Esophagus (tissue), 2 donors: ENCODE results near the gene AHRR. TPM values are rescaled to one million over a fixed set of nuclear protein-coding genes. Genes with fewer than 3 reads are reported as not detected.
"Not testable (repeated sequence)": the region's sequence is repeated elsewhere in the genome, so short reads cannot be mapped to it uniquely, and the experiment has no call there.

ENCODE experiments used
- H3K27ac ChIP-seq, 2 donors: one replicate each; pipeline ENCODE4 v1.5.1; 2013; ENCODE audit warnings: low read depth in 2 of 2, mild to moderate bottlenecking in 2 of 2, inconsistent platforms in 1 of 2, low read length in 1 of 2, moderate library complexity in 1 of 2
- H3K27me3 ChIP-seq, 2 donors: one replicate each; pipeline ENCODE4 v1.6.1; 2013; ENCODE audit warnings: low read length in 2 of 2, control low read depth in 1 of 2, mild to moderate bottlenecking in 1 of 2; ENCODE audit not compliant: insufficient read depth in 2 of 2, control insufficient read depth in 1 of 2
- H3K36me3 ChIP-seq, 2 donors: one replicate each; pipeline ENCODE4 v1.6.1; 2013; ENCODE audit warnings: low read length in 1 of 2; ENCODE audit not compliant: control insufficient read depth in 2 of 2, insufficient read depth in 2 of 2
- H3K4me1 ChIP-seq, 2 donors: one replicate each; pipeline ENCODE4 v1.6.1; 2013; ENCODE audit warnings: low read length in 1 of 2; ENCODE audit not compliant: control insufficient read depth in 2 of 2, insufficient read depth in 2 of 2
- H3K4me3 ChIP-seq, 2 donors: one replicate each; pipeline ENCODE4 v1.5.1; 2013; ENCODE audit warnings: low read length in 2 of 2, mild to moderate bottlenecking in 2 of 2, low read depth in 1 of 2, moderate library complexity in 1 of 2
- H3K9me3 ChIP-seq, 2 donors: one replicate each; pipeline ENCODE4 v1.6.1; 2013; ENCODE audit warnings: mild to moderate bottlenecking in 2 of 2, low read depth in 1 of 2, low read length in 1 of 2, moderate library complexity in 1 of 2; ENCODE audit not compliant: control insufficient read depth in 2 of 2, insufficient read depth in 1 of 2
- WGBS, 2 donors: extraction: QIAGEN DNeasy Blood & Tissue Kit; methylation state at CpG; one replicate each; pipeline ENCODE4 v1.1.7; 2013; 5-methylcytosine and 5-hydroxymethylcytosine counted together
- polyA plus RNA-seq, 2 donors: library from polyadenylated mRNA; stranded (reverse); fragments of 200-250 nt; gene quantifications; one replicate each; pipeline ENCODE4 v1.2.3, GENCODE V29; 2013
- donor health status: healthy with polysubstance abuse.
- donor health status: Bipolar disorder and iron deficiency.

Gene AHRR
- polyA plus RNA-seq, 2 donors: 1.2 to 1.7 TPM

DNA sequence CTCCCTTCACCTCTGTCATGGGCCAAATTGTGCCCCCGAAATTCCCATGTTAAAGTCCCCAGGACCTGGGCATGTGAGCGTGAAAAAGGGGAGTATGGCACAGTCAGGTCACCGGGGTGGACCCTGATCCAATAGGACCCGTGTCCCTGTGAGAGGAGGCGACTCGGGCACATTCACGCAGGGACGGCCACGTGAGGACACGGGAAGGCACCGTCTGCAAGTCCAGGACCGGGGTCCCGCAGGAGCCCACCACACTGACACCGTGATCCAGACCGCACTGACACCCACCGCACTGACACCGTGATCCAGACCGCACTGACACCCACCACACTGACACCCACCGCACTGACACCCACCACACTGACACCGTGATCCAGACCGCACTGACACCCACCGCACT lies 165.1 kb downstream of the AHRR start:
- not testable (repeated sequence) for H3K27ac ChIP-seq, H3K27me3 ChIP-seq

More for the DNA sequence above, 165.1 kb downstream of the AHRR start:
- H3K4me3 ChIP-seq, H3K9me3 ChIP-seq, H3K36me3 ChIP-seq, H3K4me1 ChIP-seq: not testable (repeated sequence)
- 88 to 91% methylated on average over 18 of the region's 22 CpGs for WGBS, 2 donors

Other genes with a start within 250 kb of the AHRR start
- gene PLEKHG4B, start 229.5 kb upstream of the AHRR start, polyA plus RNA-seq: under 1 TPM; 0.16 to 0.53 TPM
- gene LRRC14B, start 130.2 kb upstream of the AHRR start, polyA plus RNA-seq: under 1 TPM in 1 of 2 donors, not detected in 1; 0.02 TPM
- gene CCDC127, start 103.6 kb upstream of the AHRR start, polyA plus RNA-seq: 1 to 10 TPM; 1.4 to 1.7 TPM
- gene SDHA, start 103.4 kb upstream of the AHRR start, polyA plus RNA-seq: 10 to 100 TPM; 43.7 to 63.1 TPM
- 100 to 1,000 TPM; 152 to 159 TPM for gene PDCD6, start 50.1 kb upstream of the AHRR start, polyA plus RNA-seq
- 10 to 100 TPM; 40.3 to 49.1 TPM for gene EXOC3, start 121.5 kb downstream of the AHRR start, polyA plus RNA-seq
- gene SLC9A3, start 202.7 kb downstream of the AHRR start, polyA plus RNA-seq: 1 to 10 TPM; 1.9 to 4.4 TPM